ENCODE measurements around the gene DTNB. TPM values are rescaled to one million over a fixed set of nuclear protein-coding genes. Genes with fewer than 3 reads are reported as not detected.
"Not testable (repeated sequence)": the region's sequence is repeated elsewhere in the genome, so short reads cannot be mapped to it uniquely, and the experiment has no call there.

DTNB gene
- total RNA-seq, 4 donors from 2014 or later: 2.2 to 7.8 (median 3.9) TPM

GRCh38 chr2:25551316-25551715, 122.1 kb downstream of the DTNB start:
- TF ChIP-seq POLR2A (IDR thresholded peaks at IDR 0.05) (no peak), CTCF (IDR thresholded peaks at IDR 0.05) (no peak), POLR2AphosphoS5 (IDR thresholded peaks at IDR 0.05) (no peak), EP300 (IDR thresholded peaks at IDR 0.05; ENCODE audit: low read depth) (no peak)
- H3K27me3 ChIP-seq: no peaks in the 10 kb centered on the region
- no peaks in the 10 kb centered on the region for H3K36me3 ChIP-seq
- no peaks in the 10 kb centered on the region for H3K9me3 ChIP-seq
- intact Hi-C loops (cut with DNase I; ENCODE audit: low total_unique reads): no loop called here
- WGBS, 2 donors (ENCODE audit: low coverage in 1 of 2): 64 to 100% methylated on average over 1 to 2 of the region's 2 CpGs
- no peaks in the 10 kb centered on the region for H3K4me1 ChIP-seq
- DNase-seq: no peak
- H3K27ac ChIP-seq: no peak overlapping the region
- H3K4me3 ChIP-seq: no peak overlapping the region
- in situ Hi-C loops (cut with MboI; ENCODE audit: low pct_ligation_motif_present in 1 of 4, low pct_unique_long_range_greater_than_20kb in 1 of 4, low sequenced_read_pairs in 3 of 4): no loop called here

- intact Hi-C loops (cut with DNase I; ENCODE audit: low total_unique reads); in situ Hi-C loops (cut with MboI; ENCODE audit: low pct_ligation_motif_present in 1 of 4, low pct_unique_long_range_greater_than_20kb in 1 of 4, low sequenced_read_pairs in 3 of 4); H3K36me3 ChIP-seq; H3K9me3 ChIP-seq; H3K4me3 ChIP-seq; DNase-seq; H3K27ac ChIP-seq; H3K27me3 ChIP-seq; H3K4me1 ChIP-seq: not testable (repeated sequence)
- WGBS, 2 donors (ENCODE audit: low coverage in 1 of 2): 77% methylated on average over 2 of the region's 2 CpGs; no CpG with 5 or more reads in 1 of the 2 donors
Measured at GRCh38 chr2:25549571-25549970, 123.8 kb downstream of the DTNB start.

GRCh38 chr2:25548601-25549000, 124.8 kb downstream of the DTNB start:
- intact Hi-C loops (cut with DNase I; ENCODE audit: low total_unique reads): no loop called here

GRCh38 chr2:25546852-25547251, 126.5 kb downstream of the DTNB start:
- intact Hi-C loops (cut with DNase I; ENCODE audit: low total_unique reads): no loop called here
- TF ChIP-seq POLR2AphosphoS5 (IDR thresholded peaks at IDR 0.05): no peak
- TF ChIP-seq POLR2A (IDR thresholded peaks at IDR 0.05): no peak
- TF ChIP-seq EP300 (IDR thresholded peaks at IDR 0.05; ENCODE audit: low read depth): no peak
- TF ChIP-seq CTCF (IDR thresholded peaks at IDR 0.05): no peak
- H3K9me3 ChIP-seq: no peaks in the 10 kb centered on the region
- 95 to 100% methylated on average over 2 to 3 of the region's 3 CpGs for WGBS, 2 donors (ENCODE audit: low coverage in 1 of 2)
- H3K27ac ChIP-seq: no peak overlapping the region
- no peak for DNase-seq
- no peaks in the 10 kb centered on the region for H3K36me3 ChIP-seq
- H3K27me3 ChIP-seq: no peaks in the 10 kb centered on the region
- no peak overlapping the region for H3K4me3 ChIP-seq
- H3K4me1 ChIP-seq: no peaks in the 10 kb centered on the region
- in situ Hi-C loops (cut with MboI; ENCODE audit: low pct_ligation_motif_present in 1 of 4, low pct_unique_long_range_greater_than_20kb in 1 of 4, low sequenced_read_pairs in 3 of 4): no loop called here

More at GRCh38 chr2:25548601-25549000, 124.8 kb downstream of the DTNB start:
- no peaks in the 10 kb centered on the region for H3K36me3 ChIP-seq
- 60 to 62% methylated on average over 2 of the region's 2 CpGs for WGBS, 2 donors (ENCODE audit: low coverage in 1 of 2)
- H3K9me3 ChIP-seq: no peaks in the 10 kb centered on the region
- no peak overlapping the region for H3K4me3 ChIP-seq
- no peak for DNase-seq
- no peak overlapping the region for H3K27ac ChIP-seq
- no peaks in the 10 kb centered on the region for H3K27me3 ChIP-seq
- no peak for TF ChIP-seq CTCF (IDR thresholded peaks at IDR 0.05)
- TF ChIP-seq EP300 (IDR thresholded peaks at IDR 0.05; ENCODE audit: low read depth): no peak
- no peak for TF ChIP-seq POLR2A (IDR thresholded peaks at IDR 0.05)
- TF ChIP-seq POLR2AphosphoS5 (IDR thresholded peaks at IDR 0.05): no peak
- H3K4me1 ChIP-seq: no peaks in the 10 kb centered on the region
- in situ Hi-C loops (cut with MboI; ENCODE audit: low pct_ligation_motif_present in 1 of 4, low pct_unique_long_range_greater_than_20kb in 1 of 4, low sequenced_read_pairs in 3 of 4): no loop called here

GRCh38 chr2:25545899-25546298, 127.5 kb downstream of the DTNB start:
- in situ Hi-C loops (cut with MboI; ENCODE audit: low pct_ligation_motif_present in 1 of 4, low pct_unique_long_range_greater_than_20kb in 1 of 4, low sequenced_read_pairs in 3 of 4) (no loop called here), intact Hi-C loops (cut with DNase I; ENCODE audit: low total_unique reads) (no loop called here)
- no peaks in the 10 kb centered on the region for H3K9me3 ChIP-seq
- TF ChIP-seq POLR2A (IDR thresholded peaks at IDR 0.05) (no peak), POLR2AphosphoS5 (IDR thresholded peaks at IDR 0.05) (no peak), CTCF (IDR thresholded peaks at IDR 0.05) (no peak), EP300 (IDR thresholded peaks at IDR 0.05; ENCODE audit: low read depth) (no peak)
- no peaks in the 10 kb centered on the region for H3K27me3 ChIP-seq
- no peak overlapping the region for H3K4me3 ChIP-seq
- no peaks in the 10 kb centered on the region for H3K4me1 ChIP-seq
- H3K36me3 ChIP-seq: no peaks in the 10 kb centered on the region
- no peak overlapping the region for H3K27ac ChIP-seq
- 92% methylated on average over 4 of the region's 4 CpGs; no CpG with 5 or more reads in 1 of the 2 donors for WGBS, 2 donors (ENCODE audit: low coverage in 1 of 2)
- no peak for DNase-seq
